Stimulated activated CD4-positive, alpha-beta T cell treated with anti-CD3 and anti-CD28 coated beads, Interleukin-12 subunit alpha, Interleukin-12 subunit beta, amount 100 ng/mL, for 48 hours (primary cell): ENCODE results near the gene ERFE.
"Not testable (repeated sequence)": the region's sequence is repeated elsewhere in the genome, so short reads cannot be mapped to it uniquely, and the experiment has no call there.

Source experiments
- DNase-seq, 3 donors: peaks; one replicate each; pipeline ENCODE4 v3.0.0-alpha.2; 2020; ENCODE audit warnings: low read depth in 2 of 3, low spot score in 1 of 3

ERFE gene

DNA sequence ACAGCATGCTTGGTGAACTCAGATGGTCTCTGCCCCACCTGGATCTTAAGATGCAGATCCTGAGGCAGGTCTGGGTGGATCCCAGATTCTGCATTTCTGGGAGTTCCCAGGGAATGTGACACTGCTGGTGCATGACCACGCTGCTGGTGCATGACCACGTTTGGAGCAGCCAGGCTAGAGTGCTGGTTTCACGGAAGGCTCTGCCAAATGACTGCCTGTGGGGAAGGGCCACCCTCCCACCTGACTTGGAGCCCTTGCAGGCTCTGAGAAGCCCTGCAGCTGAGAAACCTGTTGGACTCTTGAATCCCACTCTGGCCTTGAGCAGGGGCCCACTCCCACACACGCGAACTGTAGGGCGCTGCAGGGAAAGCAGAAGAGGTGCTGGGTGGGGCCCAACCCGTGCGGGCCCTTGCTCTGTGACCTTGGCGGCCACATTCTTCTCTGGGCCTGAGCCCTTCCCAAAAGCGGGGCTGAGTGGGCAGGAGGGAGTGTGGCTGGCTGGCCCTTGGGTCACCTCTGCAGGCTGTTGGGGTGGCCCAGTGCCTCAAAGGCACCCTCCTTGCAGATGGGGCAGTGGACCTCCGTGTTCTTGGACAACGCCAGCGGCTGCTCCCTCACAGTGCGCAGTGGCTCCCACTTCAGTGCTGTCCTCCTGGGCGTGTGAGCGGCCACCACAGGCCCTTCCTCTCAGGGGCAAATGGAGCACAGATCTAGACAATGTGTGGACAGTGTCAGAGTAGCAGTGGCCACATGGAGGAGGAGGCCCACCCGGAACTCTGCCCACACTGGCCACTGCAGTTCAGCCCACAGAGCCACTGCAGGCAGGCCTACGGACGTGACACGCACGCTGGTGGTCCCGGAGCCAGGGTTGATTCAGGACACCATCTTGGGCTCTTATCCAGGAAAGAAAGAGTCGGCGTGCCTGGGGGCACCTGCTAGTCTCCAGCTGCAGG, 7.9 kb downstream of the ERFE start:
- DNase-seq: no peak

DNA sequence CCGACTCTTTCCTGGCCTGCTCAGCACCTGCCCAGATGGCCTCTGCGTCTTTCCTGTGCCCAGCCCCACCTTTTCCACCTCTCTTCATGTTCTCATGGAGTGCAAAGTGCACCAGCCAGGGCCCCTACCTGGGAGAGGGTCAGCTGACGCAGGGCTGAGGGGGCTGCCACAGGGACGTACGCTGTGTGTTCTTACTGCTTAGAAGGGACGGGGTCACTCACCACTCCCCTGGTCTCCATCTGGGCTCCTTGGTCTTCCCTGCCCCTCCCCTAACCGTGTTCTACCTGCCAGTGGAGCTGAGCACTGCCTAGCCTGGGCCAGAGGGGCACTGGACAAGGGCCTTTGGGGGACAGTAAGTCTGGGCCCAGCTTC, 8.6 kb downstream of the ERFE start:
- DNase-seq: no peak

DNA sequence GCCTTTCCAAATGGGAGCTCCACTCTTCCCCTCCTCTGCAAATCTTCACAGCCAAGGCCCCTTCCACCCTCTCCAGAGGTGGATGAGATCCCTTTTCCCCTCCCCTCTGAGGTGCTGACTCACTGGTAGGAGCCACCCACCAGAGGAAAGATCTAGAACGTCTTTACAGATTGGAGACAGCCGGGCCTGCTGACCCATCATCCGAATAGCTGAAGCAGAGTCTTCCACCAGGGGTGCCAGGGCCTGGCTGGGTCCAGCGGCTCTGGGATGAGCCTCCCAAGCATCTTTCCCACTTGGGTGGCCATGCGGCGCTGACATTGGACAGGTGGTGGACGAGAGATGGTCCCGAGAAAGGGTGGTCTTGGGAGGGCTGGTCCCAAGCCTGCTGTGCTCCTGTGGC, 9.0 kb downstream of the ERFE start:
- DNase-seq: no peak

DNA sequence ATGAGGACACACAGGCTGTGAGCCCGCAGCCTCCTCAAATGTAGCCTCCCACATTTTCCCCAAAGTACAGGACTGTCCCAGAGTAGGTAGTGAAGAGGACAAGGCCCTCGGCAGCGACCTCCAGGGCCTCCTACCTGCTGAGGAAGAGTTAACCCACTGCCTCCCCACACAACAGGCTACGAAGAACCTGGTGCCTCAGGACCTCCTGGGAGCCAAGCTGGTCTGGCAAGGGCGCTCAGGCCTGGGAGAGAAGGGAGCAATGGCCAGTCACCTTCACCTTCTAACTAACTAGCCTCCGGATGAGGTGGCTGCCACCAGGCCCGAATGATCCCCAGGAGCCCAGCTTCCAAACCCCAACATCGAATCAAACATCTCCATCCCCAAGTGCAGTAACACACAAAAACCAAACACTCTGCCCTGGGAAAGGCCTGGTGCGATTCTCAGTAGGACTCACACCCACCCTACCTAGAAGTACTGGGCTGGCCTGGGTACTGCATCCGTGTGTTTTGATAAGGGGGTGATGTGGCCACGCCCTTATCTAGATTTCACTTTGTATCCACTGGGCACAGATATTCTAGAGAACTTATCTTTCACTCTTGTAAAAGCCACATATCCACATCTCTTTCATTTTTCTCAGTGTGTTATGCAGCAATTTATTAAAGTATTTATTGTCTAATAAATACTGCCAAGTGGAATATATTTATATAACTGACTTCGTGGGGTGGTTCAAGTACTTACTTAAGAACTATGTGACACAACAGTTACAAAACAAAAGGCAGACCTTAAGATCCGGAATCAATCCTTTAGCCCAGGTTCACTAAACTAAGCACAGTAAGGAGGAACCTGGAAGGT, 9.7 kb downstream of the ERFE start:
- DNase-seq: no peak

DNA sequence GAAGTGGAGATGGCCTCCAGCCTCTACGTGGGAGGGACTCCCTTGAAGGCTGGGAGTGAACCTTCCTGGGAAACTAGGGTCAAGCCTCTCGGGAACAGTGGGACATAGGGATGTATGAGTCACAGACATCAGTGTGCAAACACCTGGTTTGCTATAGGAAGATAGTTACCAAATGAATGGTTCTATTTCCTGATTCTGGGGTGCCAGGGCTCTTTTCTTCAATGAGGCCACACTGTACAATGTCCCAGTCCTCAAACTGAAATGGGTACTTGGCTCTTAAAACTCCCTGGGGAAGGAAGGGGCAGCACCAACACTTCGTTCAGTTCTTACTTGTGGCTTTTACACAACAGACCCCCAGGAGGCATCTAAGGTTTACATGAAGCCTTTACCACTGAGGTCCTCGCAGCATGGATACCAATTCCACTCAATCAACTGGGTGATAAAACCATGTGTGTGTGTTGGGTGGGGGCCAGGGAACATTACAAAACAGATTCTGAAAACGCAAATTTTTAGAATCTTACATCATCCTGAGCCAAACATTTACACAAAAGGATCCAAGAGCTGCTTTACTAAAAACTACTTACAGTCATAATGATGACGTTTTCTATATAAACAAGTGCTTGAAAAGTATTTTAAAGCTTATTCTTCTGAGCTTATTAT, 10.4 kb downstream of the ERFE start:
- no peak for DNase-seq

DNA sequence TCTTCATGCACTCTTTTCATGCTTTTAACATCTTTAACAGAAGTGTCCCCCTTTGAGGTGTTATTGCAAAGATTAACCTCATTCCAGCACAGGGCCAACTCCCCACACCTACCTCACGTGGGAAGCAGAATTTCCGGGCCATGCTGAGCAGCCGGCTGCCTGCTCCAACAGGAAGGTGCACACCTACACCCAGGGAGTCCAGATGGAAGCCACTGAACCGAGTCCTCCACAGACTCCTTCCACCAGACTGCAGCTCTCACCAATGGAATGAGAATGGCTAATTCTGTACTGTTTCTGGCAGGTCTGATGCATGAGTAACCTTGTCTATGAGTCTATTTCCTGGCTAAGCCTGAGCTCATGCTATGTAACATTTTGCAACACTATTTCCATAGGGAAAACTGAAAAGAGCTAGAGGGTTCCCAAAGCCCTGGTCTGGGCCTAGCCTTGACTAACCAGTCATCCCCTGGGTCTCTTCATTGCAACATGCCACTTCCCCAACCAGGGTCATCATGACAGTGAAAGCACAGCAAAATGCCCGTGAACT, 11.0 kb downstream of the ERFE start:
- DNase-seq: no peak

DNA sequence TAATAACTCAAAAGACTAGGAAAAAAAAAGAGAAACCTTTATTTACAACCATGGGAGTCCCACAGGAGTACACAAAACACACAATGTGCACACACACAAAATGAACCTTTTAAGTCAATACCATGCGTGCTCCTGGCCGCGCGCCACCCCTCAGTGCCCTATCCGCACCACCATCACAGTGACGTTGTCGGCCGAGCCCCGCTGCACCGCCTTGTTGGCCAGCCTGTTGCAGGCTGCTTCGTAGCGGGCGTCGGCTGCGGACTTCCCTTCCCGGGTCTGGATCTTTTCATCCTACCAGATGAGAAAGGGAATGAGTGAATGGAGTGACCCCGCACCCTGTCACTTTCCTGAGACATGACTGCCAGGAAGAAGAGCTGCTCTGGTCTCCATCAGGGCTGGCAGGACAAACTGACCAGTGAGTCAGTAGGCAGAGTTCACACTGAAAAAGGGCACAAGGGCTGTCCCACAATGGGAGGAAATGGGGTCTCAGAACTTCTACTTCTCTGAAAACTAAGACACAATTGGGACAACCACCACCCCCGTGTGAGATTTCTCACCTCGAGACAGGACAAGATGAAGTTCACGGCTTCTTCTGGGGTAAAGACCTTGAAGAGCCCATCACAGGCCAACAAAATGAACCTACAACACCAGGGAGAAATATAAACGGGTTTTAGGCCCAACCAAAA, 11.8 kb downstream of the ERFE start:
- DNase-seq: no peak

DNA sequence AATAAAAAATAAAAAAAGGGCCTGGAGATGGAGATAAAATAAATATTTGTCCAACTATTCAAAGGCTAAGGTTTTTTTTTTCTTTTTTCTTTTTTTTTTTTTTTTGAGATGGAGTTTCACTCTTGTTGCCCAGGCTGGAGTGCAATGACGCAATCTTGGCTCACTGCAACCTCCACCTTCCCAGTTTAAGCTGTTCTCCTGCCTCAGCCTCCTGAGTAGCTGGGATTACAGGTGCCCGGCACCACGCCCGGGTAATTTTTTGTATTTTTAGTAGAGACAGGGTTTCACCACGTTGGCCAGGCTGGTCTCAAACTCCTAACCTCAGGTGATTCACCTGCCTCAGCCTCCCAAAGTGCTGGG, 12.3 kb downstream of the ERFE start:
- DNase-seq: not testable (repeated sequence)

DNA sequence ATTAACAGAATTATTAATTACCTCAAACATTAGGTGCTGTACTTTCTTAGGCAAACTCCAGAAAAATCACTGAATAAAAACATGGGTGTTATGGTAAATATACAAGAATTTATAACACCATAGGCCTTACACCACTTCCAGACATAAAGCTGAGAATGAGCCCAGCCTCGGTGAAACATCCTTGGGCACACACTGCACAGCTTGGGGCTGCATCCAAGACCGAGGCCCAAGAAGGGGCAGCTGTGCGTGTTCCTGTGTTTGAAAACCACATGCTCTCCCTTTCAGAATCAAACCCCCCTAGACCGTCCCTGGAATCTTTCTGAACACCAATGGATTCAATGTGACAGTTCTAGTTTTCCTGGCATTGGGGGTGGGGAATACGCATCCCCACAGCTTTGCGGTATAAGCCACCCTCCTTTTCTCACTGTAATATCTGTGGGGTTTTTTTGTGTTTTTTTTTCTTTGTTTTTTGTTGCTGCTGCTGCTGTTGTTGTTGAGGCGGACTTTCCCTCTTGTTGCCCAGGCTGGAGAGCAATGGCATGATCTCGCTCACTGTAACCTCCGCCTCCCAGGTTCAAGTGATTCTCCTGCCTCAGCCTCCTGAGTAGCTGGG, 12.9 kb downstream of the ERFE start:
- DNase-seq: no peak

DNA sequence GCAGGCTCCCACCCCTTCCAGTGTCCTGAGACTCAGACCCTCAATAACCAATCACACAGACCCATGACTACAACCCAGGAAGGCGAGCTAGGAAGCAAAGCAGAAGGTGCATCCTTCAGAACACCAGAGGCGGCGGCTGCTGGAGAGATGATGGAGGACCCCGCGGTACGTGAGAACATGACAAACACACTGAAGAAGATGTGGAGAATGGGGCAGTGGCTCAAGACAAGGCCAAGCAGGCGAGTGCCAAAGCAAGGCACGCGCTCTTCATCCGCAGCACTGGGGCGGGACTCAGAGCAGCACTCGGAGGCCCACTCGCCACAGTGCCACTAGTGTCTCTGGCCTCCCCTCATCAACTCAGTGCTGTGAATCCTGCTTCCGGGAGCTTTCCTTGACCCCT, 13.7 kb downstream of the ERFE start:
- DNase-seq: no peak

DNA sequence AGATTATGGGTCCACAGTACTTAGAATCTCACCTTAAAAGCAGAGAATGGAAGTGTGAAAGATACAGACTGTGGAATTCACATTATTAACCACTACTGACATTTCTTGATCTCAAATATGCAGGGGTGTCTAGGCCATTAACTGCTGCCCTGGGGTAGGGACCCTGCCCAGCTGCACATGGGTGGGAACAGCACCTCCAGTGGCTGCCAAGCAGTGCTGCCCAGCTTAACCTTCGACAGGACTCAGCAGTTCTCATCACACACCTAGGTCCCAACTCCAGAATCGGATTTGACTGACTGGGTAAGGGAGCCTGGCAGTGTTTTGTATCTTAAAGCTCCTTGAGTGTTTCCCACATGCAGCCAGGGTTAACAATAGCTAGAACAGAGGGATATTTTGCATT, 14.9 kb downstream of the ERFE start:
- no peak for DNase-seq

DNA sequence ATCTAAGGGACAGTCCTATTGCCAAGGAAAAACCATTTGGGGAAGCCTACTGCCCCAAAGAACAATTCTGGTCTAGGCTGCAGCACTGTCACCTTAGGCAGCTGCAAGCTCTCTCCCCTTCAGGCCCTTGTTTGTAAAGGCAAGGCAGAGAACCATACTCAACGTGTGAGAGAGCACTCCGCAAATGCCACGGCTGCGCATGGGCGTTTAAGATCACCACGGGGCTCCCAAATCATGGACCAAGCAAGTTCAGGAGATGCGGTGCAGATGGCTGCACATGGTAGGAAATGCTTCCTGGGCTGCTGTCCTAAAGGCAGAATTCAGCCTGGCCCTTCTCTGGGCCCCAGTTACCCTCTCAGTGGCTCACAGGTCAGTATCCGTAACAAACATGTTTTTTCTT, 15.5 kb downstream of the ERFE start:
- DNase-seq: no peak

DNA sequence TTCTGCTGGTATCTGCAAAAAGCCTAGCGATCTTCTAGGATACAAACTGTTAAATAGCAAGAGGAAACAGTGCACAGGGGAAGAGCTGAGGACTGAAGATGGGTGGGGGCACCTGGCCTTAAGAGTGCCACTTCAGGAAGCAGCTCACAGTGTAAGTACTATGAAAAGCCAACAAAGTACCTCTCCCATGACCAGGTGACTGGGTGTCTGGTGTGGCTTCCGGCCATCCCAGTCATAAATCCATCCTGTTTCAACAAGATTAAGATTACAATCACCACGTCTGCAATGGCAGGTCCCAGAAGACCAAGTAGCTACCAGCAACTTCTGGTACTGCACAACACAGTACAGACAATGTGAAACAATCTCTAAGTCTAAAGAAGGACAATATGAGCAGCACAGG, 15.9 kb downstream of the ERFE start:
- DNase-seq: no peak

DNA sequence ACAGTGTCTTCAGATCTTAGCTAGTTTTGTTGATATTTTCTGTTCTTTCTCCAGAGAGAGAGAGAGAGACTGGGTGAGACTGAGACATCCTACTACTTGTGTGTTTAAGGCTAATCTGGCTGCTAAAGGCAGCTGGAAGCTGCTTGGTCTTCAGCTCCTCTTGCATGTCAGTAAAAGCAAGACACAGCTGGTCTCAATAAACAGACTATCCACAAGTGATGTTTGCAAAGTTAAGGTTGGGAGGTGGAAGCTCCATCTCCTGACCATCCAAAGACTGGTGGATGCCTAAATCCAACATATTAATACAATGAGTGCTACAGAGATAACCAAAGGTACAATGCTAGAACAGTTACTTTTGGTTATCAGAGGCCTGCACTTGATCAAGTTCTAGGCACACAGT, 17.8 kb downstream of the ERFE start:
- no peak for DNase-seq

DNA sequence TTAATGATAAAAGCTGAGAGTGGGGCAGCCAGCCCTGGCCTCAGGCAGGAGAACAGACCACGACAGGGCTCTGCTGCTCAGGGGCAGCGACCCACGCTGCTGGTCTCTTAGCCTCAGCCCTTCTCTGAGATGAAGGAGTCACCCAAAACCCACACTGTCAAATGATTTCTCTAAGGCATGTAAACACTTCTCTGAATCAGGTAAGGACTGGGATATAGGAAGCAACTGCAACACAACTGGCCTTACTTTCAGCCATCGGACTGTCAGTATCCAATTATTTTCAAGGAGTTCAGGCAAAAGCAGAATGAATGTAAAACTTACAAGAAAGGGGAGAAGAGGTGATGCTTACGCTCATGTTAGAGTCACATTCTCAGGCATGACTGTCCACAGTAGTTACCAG, 21.8 kb downstream of the ERFE start:
- DNase-seq: no peak

DNA sequence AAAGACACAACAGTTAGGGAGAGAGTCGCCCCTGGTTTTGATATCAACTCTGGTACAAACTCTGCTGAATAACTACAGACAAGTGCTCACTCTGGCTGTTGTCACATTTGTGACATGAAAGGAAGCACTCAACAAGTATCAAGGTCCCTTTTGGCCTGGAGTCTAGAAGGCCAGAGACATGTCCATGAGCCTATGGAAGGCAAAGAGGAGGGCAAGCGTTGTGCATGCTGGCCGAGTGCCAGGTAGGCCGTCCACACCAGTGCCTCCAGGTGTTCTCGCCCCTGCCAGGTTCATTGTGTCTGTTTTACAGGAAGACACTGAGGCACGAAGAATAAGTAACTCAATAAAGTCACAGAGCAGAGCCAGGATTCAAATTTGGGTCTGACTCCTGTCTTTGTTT, 23.6 kb downstream of the ERFE start:
- no peak for DNase-seq

DNA sequence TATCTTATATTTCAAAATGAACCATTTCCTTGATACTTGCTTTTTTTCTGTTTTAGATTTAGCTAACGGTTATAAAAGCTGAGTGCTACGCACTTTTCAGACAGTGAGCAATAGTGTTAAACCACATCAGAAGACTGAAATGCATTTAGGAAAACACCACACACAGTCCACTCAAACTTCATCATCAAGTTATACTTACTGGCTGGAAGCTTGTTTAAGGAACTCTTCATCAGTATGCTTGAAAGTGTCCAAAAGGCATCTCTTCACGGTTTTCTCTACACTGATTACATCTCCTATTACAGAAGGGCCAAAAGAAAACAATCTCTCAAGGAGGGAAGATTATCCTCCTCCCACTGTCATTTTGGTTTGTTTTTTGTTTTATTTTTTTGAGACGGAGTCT, 25.1 kb downstream of the ERFE start:
- no peak for DNase-seq

DNA sequence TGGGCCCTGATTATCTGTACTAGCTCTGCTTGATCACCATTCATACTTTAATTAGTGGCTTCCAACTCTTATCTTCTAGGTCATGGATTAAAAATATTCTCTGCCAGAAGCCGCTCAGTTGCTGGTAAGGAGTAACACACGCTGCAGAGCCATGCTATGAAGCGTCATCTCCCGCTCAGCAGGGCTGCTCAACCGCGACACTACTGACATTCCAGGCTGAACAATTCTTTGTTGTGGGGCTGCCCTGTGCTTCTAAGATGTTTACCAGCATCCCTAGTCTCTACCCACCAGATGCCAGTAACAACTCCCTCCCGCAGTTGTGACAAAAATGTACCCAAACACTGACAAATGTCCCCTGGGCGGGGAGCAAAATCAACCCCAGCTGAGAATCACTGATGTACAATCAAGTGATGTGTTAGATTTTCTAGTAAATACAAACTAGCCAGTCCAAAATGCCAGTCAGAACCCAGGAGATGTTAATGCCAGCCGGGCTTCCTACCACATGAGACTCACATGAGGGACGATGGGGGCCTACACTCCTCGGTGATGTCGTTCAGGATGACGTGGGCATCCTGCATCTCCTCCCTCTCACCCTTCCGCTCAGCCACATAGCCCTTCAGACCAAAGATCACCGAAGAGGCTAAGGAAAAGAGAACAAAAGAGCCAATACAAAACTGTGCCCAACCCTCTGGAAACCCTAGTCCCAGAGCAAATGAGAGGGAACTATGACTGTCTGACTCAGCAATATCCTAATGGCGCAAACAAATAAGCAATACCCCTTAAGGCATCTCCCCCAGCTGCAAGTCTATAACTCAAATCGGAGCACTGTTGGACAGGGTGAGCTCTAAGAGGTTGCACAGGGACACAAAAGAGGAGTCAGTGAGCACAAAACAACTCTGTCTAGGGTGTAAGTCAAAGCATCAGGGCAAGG, 29.1 kb downstream of the ERFE start:
- DNase-seq: no peak

DNA sequence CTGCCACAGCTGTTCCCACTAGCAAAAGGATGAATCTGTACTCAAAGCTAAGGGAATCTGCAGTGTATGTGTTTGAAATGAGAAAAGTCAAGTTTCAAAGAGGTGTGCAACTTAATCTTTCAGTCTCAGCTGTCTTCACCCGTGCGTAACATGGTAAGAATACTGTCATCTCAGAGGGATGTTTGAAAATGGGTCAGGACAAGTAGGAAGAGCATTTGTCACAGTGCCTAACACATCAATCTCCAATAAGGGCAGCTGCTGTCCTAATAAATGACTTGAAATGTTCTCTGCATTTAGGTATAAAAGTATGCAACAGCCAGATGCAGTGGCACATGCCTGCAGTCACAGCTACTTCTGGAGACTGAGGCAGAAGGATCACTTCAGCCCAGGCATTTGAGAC, 31.7 kb downstream of the ERFE start:
- no peak for DNase-seq
